GM12878 (cell line): Measurements from ENCODE around the gene SH3D19.

Experiments used
- BACH1 ChIP-seq: fragments of 450-650 bp; IDR thresholded peaks from 2 replicates; pipeline ENCODE4 v1.6.1; 2017; ENCODE audit warnings: mild to moderate bottlenecking, borderline replicate concordance
- HDAC2 ChIP-seq: fragments of 200-600 bp; sonication (generic); IDR thresholded peaks from 2 replicates; pipeline ENCODE4 v1.6.1; 2017
- PAX5 ChIP-seq: IDR thresholded peaks from 2 replicates; pipeline ENCODE4 v1.6.1; 2011; ENCODE audit warnings: low read depth, low read length, borderline replicate concordance
- POLR2A ChIP-seq: IDR thresholded peaks from 2 replicates; pipeline ENCODE4 v1.6.1; 2011; ENCODE audit warnings: low read depth, mild to moderate bottlenecking, low read length
- RCOR1 ChIP-seq: conservative IDR thresholded peaks from 2 replicates; pipeline ENCODE4 v1.6.1; 2012; ENCODE audit warnings: low read depth, low read length, improper control_type of control experiment
- USF1 ChIP-seq: IDR thresholded peaks from 2 replicates; pipeline ENCODE4 v1.6.1; 2011; ENCODE audit warnings: borderline replicate concordance, low read depth, mild to moderate bottlenecking, moderate library complexity, mixed read lengths, low read length; ENCODE audit not compliant: insufficient read depth; ENCODE audit errors: extremely low read length
- USF2 ChIP-seq: IDR thresholded peaks from 2 replicates; pipeline ENCODE4 v1.6.1; 2011; ENCODE audit warnings: low read depth, low read length, improper control_type of control experiment, borderline replicate concordance
- ZZZ3 ChIP-seq: IDR thresholded peaks from 2 replicates; pipeline ENCODE4 v1.6.1; 2011; ENCODE audit warnings: low read depth; ENCODE audit not compliant: control insufficient read depth, insufficient read length
- TF ChIP-seq, protein P1 (sequence below), 3 experiments: IDR thresholded peaks in 2 of 3; conservative IDR thresholded peaks in 1 of 3; 2 replicates each; pipeline ENCODE4 v1.5.1; 2011; ENCODE audit warnings: low read depth in 3 of 3, low read length in 3 of 3, mild to moderate bottlenecking in 3 of 3, control low read depth in 2 of 3, moderate library complexity in 2 of 3, inconsistent platforms in 1 of 3, mixed read lengths in 1 of 3; ENCODE audit not compliant: control insufficient read depth in 2 of 3, insufficient read depth in 1 of 3; ENCODE audit errors: extremely low read depth in 1 of 3
- TF ChIP-seq, protein P2 (sequence below): fragments of 450-650 bp; IDR thresholded peaks from 2 replicates; pipeline ENCODE4 v1.6.1; 2017; ENCODE audit warnings: mild to moderate bottlenecking, moderate library complexity
- TF ChIP-seq, protein P3 (sequence below): IDR thresholded peaks from 2 replicates; pipeline ENCODE4 v1.6.1; 2012; ENCODE audit warnings: low read depth, low read length, improper control_type of control experiment
- TF ChIP-seq, protein P4 (sequence below): fragments of 450-650 bp; formaldehyde crosslinking; IDR thresholded peaks from 2 replicates; pipeline ENCODE4 v1.4.0; 2022; ENCODE audit warnings: mild to moderate bottlenecking, moderate library complexity

GRCh38 chr4:151092488-151092887 is 232.9 kb downstream of the SH3D19 start:
- TF ChIP-seq PAX5 (no peak), USF2 (no peak), RCOR1 (no peak), POLR2A (no peak), HDAC2 (no peak), USF1 (no peak), ZZZ3 (no peak), BACH1 (no peak)
- TF ChIP-seq, protein P1, sequence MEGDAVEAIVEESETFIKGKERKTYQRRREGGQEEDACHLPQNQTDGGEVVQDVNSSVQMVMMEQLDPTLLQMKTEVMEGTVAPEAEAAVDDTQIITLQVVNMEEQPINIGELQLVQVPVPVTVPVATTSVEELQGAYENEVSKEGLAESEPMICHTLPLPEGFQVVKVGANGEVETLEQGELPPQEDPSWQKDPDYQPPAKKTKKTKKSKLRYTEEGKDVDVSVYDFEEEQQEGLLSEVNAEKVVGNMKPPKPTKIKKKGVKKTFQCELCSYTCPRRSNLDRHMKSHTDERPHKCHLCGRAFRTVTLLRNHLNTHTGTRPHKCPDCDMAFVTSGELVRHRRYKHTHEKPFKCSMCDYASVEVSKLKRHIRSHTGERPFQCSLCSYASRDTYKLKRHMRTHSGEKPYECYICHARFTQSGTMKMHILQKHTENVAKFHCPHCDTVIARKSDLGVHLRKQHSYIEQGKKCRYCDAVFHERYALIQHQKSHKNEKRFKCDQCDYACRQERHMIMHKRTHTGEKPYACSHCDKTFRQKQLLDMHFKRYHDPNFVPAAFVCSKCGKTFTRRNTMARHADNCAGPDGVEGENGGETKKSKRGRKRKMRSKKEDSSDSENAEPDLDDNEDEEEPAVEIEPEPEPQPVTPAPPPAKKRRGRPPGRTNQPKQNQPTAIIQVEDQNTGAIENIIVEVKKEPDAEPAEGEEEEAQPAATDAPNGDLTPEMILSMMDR (IDR thresholded peaks at IDR 0.05 in 2 of 3, conservative IDR thresholded peaks at IDR 0.05 in 1 of 3; ENCODE audit: control insufficient read depth in 2 of 3, extremely low read depth in 1 of 3, insufficient read depth in 1 of 3, low read depth in 3 of 3, low read length in 3 of 3), result no peak
- TF ChIP-seq, protein P2, sequence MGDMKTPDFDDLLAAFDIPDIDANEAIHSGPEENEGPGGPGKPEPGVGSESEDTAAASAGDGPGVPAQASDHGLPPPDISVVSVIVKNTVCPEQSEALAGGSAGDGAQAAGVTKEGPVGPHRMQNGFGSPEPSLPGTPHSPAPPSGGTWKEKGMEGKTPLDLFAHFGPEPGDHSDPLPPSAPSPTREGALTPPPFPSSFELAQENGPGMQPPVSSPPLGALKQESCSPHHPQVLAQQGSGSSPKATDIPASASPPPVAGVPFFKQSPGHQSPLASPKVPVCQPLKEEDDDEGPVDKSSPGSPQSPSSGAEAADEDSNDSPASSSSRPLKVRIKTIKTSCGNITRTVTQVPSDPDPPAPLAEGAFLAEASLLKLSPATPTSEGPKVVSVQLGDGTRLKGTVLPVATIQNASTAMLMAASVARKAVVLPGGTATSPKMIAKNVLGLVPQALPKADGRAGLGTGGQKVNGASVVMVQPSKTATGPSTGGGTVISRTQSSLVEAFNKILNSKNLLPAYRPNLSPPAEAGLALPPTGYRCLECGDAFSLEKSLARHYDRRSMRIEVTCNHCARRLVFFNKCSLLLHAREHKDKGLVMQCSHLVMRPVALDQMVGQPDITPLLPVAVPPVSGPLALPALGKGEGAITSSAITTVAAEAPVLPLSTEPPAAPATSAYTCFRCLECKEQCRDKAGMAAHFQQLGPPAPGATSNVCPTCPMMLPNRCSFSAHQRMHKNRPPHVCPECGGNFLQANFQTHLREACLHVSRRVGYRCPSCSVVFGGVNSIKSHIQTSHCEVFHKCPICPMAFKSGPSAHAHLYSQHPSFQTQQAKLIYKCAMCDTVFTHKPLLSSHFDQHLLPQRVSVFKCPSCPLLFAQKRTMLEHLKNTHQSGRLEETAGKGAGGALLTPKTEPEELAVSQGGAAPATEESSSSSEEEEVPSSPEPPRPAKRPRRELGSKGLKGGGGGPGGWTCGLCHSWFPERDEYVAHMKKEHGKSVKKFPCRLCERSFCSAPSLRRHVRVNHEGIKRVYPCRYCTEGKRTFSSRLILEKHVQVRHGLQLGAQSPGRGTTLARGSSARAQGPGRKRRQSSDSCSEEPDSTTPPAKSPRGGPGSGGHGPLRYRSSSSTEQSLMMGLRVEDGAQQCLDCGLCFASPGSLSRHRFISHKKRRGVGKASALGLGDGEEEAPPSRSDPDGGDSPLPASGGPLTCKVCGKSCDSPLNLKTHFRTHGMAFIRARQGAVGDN, result no peak
- TF ChIP-seq, protein P3, sequence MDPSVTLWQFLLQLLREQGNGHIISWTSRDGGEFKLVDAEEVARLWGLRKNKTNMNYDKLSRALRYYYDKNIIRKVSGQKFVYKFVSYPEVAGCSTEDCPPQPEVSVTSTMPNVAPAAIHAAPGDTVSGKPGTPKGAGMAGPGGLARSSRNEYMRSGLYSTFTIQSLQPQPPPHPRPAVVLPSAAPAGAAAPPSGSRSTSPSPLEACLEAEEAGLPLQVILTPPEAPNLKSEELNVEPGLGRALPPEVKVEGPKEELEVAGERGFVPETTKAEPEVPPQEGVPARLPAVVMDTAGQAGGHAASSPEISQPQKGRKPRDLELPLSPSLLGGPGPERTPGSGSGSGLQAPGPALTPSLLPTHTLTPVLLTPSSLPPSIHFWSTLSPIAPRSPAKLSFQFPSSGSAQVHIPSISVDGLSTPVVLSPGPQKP, result no peak
- TF ChIP-seq, protein P4, sequence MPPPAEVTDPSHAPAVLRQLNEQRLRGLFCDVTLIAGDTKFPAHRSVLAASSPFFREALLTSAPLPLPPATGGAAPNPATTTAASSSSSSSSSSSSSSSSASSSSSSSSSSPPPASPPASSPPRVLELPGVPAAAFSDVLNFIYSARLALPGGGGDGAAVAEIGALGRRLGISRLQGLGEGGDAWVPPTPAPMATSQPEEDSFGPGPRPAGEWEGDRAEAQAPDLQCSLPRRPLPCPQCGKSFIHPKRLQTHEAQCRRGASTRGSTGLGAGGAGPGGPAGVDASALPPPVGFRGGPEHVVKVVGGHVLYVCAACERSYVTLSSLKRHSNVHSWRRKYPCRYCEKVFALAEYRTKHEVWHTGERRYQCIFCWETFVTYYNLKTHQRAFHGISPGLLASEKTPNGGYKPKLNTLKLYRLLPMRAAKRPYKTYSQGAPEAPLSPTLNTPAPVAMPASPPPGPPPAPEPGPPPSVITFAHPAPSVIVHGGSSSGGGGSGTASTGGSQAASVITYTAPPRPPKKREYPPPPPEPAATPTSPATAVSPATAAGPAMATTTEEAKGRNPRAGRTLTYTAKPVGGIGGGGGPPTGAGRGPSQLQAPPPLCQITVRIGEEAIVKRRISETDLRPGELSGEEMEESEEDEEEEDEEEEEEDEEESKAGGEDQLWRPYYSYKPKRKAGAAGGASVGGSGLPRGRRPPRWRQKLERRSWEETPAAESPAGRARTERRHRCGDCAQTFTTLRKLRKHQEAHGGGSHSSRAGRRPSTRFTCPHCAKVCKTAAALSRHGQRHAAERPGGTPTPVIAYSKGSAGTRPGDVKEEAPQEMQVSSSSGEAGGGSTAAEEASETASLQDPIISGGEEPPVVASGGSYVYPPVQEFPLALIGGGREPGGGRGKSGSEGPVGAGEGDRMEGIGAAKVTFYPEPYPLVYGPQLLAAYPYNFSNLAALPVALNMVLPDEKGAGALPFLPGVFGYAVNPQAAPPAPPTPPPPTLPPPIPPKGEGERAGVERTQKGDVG (CRISPR knock-in tag), result no peak
